ENCODE results near the gene CD300C.

The CD300C gene

DNA sequence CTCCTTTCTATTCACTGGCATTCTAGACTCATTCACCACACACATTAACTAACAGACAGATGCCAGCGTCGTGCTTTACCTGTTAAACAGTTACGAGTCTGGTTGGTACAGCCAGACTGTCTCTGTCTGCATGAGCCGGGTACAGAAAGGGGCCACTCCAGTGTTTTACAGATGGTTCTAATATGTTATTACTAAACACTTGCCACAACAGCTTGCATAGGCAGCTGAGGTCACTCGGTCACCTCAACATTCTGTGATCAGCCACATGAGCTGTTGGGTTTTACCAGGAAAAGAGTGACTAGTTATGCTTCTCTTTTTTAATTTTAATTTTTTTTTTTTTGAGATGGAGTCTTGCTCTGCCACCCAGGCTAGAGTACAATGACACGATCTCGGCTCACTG, 54.3 kb downstream of the CD300C start:
- Histone ChIP-seq H3K9me3 (peaks cover 17% of the 10 kb centered on the region), H3K9ac (no peak overlapping the region), H3K27ac (no peak overlapping the region), H3K27me3 (no peaks in the 10 kb centered on the region), H3K4me1 (peaks cover 4% of the 10 kb centered on the region; the same call in 1 of the 2 replicates), H3K36me3 (no peaks in the 10 kb centered on the region), H3K4me2 (no peak overlapping the region), H4K20me1 (no peaks in the 10 kb centered on the region), H3K4me3 (no peak overlapping the region)
- TF ChIP-seq Cebpa-rat (IDR thresholded peaks at IDR 0.05) = no peak
